GM12878 (cell line): ENCODE measurements around the gene STAT3.

Experiments
- ATF3 ChIP-seq: IDR thresholded peaks from 2 replicates; pipeline ENCODE4 v1.6.1; 2011; ENCODE audit warnings: low read depth, mild to moderate bottlenecking, low read length, moderate library complexity, borderline replicate concordance; ENCODE audit errors: extremely low read depth
- CHD4 ChIP-seq: fragments of 200-600 bp; sonication (generic); IDR thresholded peaks from 2 replicates; pipeline ENCODE4 v1.6.1; 2016; ENCODE audit warnings: mild to moderate bottlenecking
- EP300 ChIP-seq, 2 experiments: fragments of 150-350 bp in 1 of 2; IDR thresholded peaks; 2 replicates each; pipeline ENCODE4 v1.6.1; 2011 to 2012; ENCODE audit warnings: low read depth in 2 of 2, low read length in 2 of 2, borderline replicate concordance in 1 of 2, improper control_type of control experiment in 1 of 2, inconsistent platforms in 1 of 2; ENCODE audit not compliant: control insufficient read depth in 1 of 2
- ETV6 ChIP-seq, 2 experiments: fragments of 450-650 bp in 1 of 2; IDR thresholded peaks in 1 of 2; conservative IDR thresholded peaks in 1 of 2; 2 replicates each; pipeline ENCODE4 v1.6.1; 2014; ENCODE audit warnings: antibody characterized with exemption in 1 of 2, borderline replicate concordance in 1 of 2, low read depth in 1 of 2, mild to moderate bottlenecking in 1 of 2, moderate library complexity in 1 of 2
- EZH2 ChIP-seq: IDR thresholded peaks from 2 replicates; pipeline ENCODE4 v1.6.1; 2012; ENCODE audit warnings: low read depth, mild to moderate bottlenecking, control low read depth, inconsistent platforms, low read length, borderline replicate concordance; ENCODE audit not compliant: control insufficient read depth
- FOXK2 ChIP-seq: fragments of 450-650 bp; IDR thresholded peaks from 2 replicates; pipeline ENCODE4 v1.6.1; 2017; ENCODE audit warnings: mild to moderate bottlenecking, moderate library complexity
- GATAD2B ChIP-seq: fragments of 450-650 bp; conservative IDR thresholded peaks from 2 replicates; pipeline ENCODE4 v1.6.1; 2017; ENCODE audit warnings: low read depth, mild to moderate bottlenecking, moderate library complexity
- NFYB ChIP-seq: IDR thresholded peaks from 2 replicates; pipeline ENCODE4 v1.6.1; 2011; ENCODE audit warnings: low read depth, mild to moderate bottlenecking, low read length, improper control_type of control experiment, moderate library complexity; ENCODE audit not compliant: insufficient read depth
- PBX3 ChIP-seq: IDR thresholded peaks from 2 replicates; pipeline ENCODE4 v1.6.1; 2011; ENCODE audit warnings: mild to moderate bottlenecking, low read depth, low read length, moderate library complexity; ENCODE audit not compliant: insufficient replicate concordance
- POLR2A ChIP-seq: IDR thresholded peaks from 2 replicates; pipeline ENCODE4 v1.6.1; 2011; ENCODE audit warnings: low read depth, mild to moderate bottlenecking, low read length
- SIX5 ChIP-seq: IDR thresholded peaks from 2 replicates; pipeline ENCODE4 v1.6.1; 2011; ENCODE audit warnings: mild to moderate bottlenecking, low read depth, low read length, moderate library complexity; ENCODE audit not compliant: severe bottlenecking
- SP1 ChIP-seq: IDR thresholded peaks from one replicate; pipeline ENCODE4 v1.6.1; 2011; ENCODE audit warnings: low read depth, low read length
- SUZ12 ChIP-seq: fragments of 200-600 bp; sonication (generic); IDR thresholded peaks from one replicate; pipeline ENCODE4 v1.6.1; 2018; ENCODE audit warnings: antibody characterized with exemption, mild to moderate bottlenecking; ENCODE audit not compliant: unreplicated experiment
- TF ChIP-seq, protein P1 (sequence below), 3 experiments: IDR thresholded peaks in 2 of 3; conservative IDR thresholded peaks in 1 of 3; 2 replicates each; pipeline ENCODE4 v1.5.1; 2011; ENCODE audit warnings: low read depth in 3 of 3, low read length in 3 of 3, mild to moderate bottlenecking in 3 of 3, control low read depth in 2 of 3, moderate library complexity in 2 of 3, inconsistent platforms in 1 of 3, mixed read lengths in 1 of 3; ENCODE audit not compliant: control insufficient read depth in 2 of 3, insufficient read depth in 1 of 3; ENCODE audit errors: extremely low read depth in 1 of 3

- TF ChIP-seq FOXK2: no peak
- TF ChIP-seq NFYB: no peak
- no peak for TF ChIP-seq ATF3
- TF ChIP-seq SIX5: no peak
- TF ChIP-seq SUZ12: no peak
- no peak for TF ChIP-seq PBX3
- TF ChIP-seq, protein P1, sequence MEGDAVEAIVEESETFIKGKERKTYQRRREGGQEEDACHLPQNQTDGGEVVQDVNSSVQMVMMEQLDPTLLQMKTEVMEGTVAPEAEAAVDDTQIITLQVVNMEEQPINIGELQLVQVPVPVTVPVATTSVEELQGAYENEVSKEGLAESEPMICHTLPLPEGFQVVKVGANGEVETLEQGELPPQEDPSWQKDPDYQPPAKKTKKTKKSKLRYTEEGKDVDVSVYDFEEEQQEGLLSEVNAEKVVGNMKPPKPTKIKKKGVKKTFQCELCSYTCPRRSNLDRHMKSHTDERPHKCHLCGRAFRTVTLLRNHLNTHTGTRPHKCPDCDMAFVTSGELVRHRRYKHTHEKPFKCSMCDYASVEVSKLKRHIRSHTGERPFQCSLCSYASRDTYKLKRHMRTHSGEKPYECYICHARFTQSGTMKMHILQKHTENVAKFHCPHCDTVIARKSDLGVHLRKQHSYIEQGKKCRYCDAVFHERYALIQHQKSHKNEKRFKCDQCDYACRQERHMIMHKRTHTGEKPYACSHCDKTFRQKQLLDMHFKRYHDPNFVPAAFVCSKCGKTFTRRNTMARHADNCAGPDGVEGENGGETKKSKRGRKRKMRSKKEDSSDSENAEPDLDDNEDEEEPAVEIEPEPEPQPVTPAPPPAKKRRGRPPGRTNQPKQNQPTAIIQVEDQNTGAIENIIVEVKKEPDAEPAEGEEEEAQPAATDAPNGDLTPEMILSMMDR (IDR thresholded peaks at IDR 0.05 in 2 of 3, conservative IDR thresholded peaks at IDR 0.05 in 1 of 3; ENCODE audit: control insufficient read depth in 2 of 3, extremely low read depth in 1 of 3, insufficient read depth in 1 of 3, low read depth in 3 of 3, low read length in 3 of 3): no peak
- no peak for TF ChIP-seq EZH2
- no peak for TF ChIP-seq GATAD2B
- no peak for TF ChIP-seq EP300 (IDR thresholded peaks at IDR 0.05; ENCODE audit: borderline replicate concordance in 1 of 2, control insufficient read depth in 1 of 2, low read depth in 2 of 2, low read length in 2 of 2)
- TF ChIP-seq CHD4: no peak
- TF ChIP-seq POLR2A: no peak
- no peak for TF ChIP-seq SP1
- no peak for TF ChIP-seq ETV6 (conservative IDR thresholded peaks at IDR 0.05 in 1 of 2, IDR thresholded peaks at IDR 0.05 in 1 of 2; ENCODE audit: borderline replicate concordance in 1 of 2, low read depth in 1 of 2)
Measured at GRCh38 chr17:42270170-42270535, 118.1 kb downstream of the STAT3 start.
